ENCODE results near the gene DLX3.

DNA sequence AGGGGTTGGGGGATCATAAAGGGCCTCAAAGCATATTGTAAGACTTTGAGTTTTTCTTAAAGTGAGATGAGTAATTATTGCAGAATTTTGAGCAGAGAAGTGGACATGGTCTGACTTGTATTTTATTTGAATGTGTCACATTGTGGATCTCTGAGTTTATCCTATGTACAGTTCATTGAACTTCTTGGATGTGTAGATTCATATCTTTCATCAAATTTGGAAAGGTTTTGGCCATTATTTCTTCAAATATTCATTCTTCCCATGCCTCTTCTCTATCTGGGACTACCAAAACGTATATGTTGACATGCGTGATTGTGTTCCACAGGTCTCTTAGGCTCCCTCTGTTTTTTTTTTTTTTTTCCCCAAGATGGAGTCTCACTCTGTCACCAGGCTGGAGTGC is 14.3 kb upstream of the DLX3 start:
- TF ChIP-seq CTCF (conservative IDR thresholded peaks at IDR 0.05; ENCODE audit: low read depth, low read length) (no peak), EZH2phosphoT487 (IDR thresholded peaks at IDR 0.05; ENCODE audit: borderline replicate concordance, low read length) (no peak)
